Hematopoietic multipotent progenitor cell treated with erythropoietin and hydrocortisone succinate and interleukin-3 and kit ligand, for 6 days (in vitro differentiated cells): Measurements from ENCODE around the gene ETFBKMT.
A peak's percentile ranks its signal among the peaks of the same experiment; 100 is the strongest.
"Not testable (repeated sequence)": the region's sequence is repeated elsewhere in the genome, so short reads cannot be mapped to it uniquely, and the experiment has no call there.

Experiments
- DNase-seq: peaks from one replicate; pipeline ENCODE4 v3.0.0-alpha.2; 2015

The ETFBKMT gene

DNA sequence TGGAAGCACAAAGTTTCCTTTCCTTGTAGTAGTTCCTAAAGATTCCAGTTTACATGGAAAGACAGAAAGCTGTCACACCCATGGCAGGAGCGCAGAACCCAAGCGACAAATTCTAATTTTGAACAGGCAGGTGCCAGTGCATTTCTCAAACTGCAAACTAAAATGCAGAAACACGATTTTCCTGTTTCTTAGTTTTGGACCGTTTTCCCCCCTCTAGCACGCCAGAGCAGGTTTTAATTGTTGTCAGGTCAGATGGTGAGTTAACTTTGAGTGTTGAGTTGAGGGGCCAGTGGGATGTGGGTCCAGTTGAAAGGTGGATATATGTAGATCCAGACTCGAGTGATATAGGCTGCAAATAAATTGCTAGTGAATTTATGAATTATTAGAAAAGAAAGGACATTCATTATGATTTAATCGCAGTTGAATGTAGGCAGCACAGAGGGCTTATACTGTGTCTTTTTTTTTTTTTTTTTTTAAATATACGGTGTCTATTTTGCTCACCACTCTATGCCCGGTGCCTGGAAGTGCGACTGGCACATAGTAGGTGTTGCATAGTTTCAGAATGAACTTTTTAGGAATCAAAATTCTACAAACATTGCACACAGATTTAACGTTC is 909 bp upstream of the ETFBKMT start:
- DNase-seq, result peak; percentile 9

DNA sequence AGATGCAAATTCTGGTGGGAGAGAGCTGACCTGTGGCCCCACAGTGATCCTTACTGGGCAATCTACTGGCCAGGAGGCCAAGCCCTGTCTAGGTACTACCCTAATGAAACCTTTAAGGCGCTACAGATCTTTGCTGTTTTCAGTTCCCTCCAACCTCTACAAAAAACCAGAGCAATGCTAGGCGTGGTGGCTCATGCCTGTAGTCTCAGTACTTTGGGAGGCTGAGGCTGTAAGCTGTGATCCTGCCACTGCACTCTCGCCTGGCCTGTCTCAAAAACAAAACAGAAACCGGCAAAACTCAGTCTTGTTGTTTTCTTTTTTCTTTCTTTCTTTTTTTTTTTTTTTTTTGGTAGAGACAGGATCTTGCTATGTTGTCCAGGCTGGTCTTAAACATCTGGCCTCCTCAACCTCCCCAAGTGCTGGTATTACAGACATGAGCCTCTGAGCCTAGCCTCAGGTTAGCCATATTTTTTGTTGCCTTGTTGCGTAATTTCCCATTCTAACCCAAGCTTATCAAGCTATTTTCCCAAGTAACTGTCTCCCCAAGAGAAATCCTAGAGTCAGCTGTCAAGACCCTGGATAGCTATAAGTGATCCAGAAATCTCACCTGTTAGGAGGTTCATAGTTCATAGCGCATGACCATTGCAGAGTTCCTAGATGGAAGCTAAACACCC is 2.8 kb downstream of the ETFBKMT start:
- no peak for DNase-seq

DNA sequence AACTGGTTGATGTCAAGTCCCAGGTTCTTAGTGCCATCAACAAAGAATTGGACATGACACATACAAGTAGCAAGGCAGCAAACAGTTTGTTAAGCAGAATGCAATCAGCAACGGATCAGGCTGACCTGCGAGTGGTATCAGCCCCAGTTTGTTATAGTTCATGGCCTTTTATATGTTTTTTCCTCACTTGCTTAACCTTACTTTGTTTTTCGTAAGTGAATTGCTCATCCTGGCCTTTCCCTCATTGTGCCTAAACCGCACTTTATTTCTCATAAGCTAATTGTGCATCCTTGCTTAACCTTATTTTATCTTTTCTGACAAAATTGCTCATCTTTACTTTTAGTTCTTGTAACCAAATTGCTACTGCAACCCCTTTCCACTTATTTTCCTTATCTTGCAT is 4.1 kb downstream of the ETFBKMT start:
- no peak for DNase-seq

- no peak for DNase-seq
Measured at GRCh38 chr12:31664038-31664437, 4.5 kb downstream of the ETFBKMT start.

GRCh38 chr12:31669020-31669419 is 9.5 kb downstream of the ETFBKMT start:
- no peak for DNase-seq

DNA sequence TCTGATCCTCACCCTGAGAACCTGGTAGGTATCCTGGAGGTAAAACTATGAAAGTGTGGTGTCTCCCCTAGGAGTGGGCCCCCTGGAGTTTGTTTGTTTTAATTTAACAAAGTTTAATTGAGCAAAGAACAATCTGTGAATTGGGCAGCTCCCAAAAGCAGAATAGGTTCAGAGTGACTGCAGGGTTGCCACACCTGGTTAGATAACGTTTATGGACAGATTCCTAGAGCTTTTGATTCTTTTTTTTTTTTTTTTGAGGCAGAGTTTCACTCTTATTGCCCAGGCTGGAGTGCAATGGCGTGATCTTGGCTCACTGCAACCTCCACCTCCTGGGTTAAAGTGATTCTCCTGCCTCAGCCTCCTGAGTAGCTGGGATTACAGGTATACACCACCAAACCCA is 10.1 kb downstream of the ETFBKMT start:
- DNase-seq, result not testable (repeated sequence)

- no peak for DNase-seq
Measured at GRCh38 chr12:31672521-31672920, 13.0 kb downstream of the ETFBKMT start.

GRCh38 chr12:31682136-31682962 is 22.9 kb downstream of the ETFBKMT start:
- DNase-seq, result peak; percentile 90

DNA sequence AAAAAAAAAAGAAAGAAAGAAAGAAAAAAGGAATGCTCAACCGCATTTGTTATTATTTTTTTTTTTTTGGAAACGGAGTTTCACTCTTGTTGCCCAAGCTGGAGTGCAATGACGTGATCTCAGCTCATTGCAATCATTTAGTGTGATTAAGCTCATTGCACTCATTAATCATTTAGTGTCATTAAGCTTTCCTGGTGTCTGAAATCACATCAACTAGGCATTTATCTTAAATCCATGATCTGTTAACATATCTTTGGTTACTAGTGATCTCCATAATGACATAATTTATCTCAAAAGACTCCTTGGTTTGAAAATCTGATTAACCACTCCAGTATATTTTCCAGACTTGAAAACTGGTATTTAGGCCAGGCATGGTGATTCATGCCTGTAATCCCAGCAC is 26.3 kb downstream of the ETFBKMT start:
- DNase-seq, result no peak

GRCh38 chr12:31687101-31687527 is 27.6 kb downstream of the ETFBKMT start:
- DNase-seq, result peak; percentile 73

DNA sequence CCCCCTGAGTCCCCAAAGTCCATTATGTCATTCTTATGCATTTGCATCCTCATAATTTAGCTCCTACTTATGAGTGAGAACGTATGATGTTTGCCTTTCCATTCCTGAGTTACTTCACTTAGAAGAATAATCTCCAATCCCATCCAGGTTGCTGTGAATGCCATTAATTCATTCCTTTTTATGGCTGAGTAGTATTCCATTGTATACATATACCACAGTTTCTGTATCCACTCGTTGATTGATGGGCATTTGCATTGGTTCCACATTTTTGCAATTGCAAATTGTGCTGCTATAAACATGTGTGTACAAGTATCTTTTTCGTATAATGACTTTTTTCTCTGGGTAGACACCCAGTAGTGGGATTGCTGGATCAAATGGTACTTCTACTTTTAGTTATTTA is 30.4 kb downstream of the ETFBKMT start:
- not testable (repeated sequence) for DNase-seq

- no peak for DNase-seq
Measured at GRCh38 chr12:31702047-31702446, 42.6 kb downstream of the ETFBKMT start.

DNA sequence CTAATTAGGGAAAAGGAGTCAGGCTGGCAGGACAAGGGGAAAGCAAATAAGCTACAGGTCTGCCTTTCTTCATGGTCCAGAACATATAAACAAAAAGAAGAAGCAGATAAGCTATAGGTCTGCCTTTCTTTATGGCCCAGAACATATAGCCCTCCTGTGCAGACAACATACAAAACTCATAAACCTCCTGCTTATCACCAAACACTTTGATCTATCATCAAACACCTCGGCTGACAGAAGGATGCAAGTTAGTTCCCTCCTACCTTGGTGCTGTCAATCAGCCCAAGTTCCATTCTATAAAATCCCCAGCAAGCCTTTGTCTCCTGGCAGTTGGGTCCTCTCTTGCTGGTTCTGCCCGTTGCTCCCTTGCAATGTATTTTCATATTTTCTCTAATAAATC is 46.1 kb downstream of the ETFBKMT start:
- DNase-seq, result no peak

DNA sequence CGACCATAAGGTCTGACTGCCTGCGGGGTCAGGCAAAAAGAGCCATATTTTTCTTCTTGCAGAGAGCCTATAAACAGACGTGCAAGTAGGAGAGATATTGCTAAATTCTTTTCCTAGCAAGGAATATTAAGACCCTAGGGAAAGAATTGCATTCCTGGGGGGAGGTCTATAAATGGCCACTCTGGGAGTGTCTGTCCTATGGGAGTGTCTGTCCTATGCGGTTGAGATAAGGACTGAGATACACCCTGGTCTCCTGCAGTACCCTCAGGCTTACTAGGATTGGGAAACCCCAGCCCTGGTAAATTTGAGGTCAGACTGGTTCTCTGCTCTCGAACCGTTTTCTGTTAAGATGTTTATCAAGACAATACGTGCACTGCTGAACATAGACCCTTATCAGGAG is 48.6 kb downstream of the ETFBKMT start:
- DNase-seq, result not testable (repeated sequence)

GRCh38 chr12:31710021-31710818 is 50.7 kb downstream of the ETFBKMT start:
- DNase-seq, result no peak

DNA sequence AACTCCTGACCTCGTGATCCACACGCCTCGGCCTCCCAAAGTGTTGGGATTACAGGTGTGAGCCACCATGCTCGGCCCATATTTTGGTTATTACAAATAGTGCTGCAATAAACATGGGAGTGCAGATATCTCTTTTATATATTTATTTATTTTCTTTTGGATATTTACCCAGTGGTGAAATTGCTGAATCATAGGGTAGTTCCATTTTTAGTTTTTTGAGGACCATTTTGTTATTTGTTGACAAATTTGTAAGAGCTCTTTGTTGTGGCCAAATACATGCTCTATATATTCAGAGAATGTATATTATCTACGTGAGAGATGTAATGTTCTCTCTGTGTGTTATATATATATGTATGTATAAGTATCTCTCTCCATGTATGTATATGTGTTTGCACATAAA is 53.4 kb downstream of the ETFBKMT start:
- no peak for DNase-seq

DNA sequence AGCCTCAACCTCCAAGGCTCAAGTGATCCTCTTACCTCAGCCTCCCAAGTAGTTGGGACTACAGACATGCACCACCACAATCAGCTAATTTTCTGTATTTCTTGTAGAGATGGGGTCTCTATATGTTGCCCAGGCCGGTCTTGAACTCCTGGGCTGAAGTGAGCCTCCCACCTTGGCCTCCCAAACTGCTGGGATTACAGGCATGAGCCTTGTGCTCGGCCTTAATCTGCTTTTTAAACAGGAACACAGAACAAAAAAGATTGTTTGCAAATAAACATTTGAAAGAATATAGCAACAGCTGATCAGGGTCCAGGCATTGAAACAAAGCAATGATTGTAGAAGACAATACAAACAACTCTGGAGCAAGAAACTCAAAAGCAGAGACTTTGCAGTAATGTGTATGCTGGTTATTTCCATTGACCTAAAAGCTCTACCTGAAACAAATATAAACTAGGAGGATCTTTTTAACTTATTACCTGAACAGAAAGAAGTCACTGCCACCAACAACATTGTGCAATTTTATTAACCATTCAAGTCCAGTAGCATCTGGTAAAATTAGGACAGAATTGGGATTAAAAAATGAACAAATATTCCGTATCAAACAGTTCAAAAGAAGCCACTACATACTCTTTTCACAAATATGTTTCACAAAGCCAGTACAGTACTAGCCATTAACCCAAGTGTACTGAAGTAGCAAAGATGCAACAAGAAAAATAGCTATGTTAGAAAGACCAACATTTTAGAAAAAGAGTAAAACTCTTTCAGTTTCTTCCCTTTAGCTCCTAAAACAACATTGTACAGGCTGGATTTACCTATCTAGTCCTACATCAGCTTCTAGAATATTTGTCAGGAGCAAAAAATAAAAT is 55.2 kb downstream of the ETFBKMT start:
- no peak for DNase-seq

DNA sequence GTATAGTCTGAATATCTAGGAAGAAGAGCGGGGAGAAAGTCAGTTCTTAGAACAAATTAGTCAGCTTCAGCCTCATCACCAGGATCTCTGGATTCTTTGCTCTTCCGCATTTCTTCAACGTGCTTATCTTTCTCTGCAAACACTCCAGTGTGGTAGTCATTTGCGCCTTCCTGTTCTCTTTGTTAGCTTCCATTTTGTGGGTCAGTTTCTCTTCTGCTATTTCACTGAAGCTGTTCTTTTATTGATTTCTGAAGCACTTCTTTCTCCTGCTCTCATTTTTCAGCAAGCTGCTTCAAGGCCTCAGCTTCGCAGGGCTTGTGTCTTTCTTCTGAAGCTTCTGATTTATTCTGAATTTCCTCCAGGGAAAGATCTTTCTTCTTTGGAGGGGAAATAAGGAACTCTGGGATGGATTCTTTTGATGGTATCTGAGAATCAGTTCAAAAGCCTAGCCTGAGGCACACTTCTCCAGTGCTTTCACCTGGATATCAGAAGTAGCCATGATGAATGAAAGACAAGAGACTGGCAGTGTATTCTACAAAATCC is 55.9 kb downstream of the ETFBKMT start:
- peak; percentile 91 for DNase-seq

GRCh38 chr12:31716998-31717397 is 57.5 kb downstream of the ETFBKMT start:
- DNase-seq, result not testable (repeated sequence)

- DNase-seq, result not testable (repeated sequence)
Measured at GRCh38 chr12:31718542-31719198, 59.2 kb downstream of the ETFBKMT start.

DNA sequence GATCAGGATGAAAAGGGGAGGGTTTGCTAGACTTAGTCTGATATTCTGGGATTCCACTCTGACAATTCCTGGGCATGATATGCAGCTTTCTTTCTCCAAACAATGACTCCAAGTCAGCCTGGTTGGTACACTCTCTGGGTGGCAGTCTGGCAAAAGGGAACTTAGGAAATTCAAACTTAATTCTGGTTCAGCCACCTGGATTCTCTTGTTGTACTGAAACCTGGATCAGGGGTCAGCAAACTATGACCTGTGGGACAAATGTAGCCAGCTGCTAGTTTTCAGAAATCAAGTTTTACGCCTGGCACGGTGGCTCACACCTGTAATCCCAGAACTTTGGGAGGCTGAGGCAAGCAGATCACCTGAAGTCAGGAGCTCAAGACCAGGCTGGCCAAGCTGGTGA is 63.1 kb downstream of the ETFBKMT start:
- DNase-seq, result no peak
